ENCODE data around the gene ERP44. TPM values are rescaled to one million over a fixed set of nuclear protein-coding genes. Genes with fewer than 3 reads are reported as not detected.

The ERP44 gene
- total RNA-seq, 6 experiments from 2014 or later = 16.8 to 21.4 (median 18.5) TPM

- Histone ChIP-seq H3K27me3 (no peaks in the 10 kb centered on the region), H3K36me3 (no peaks in the 10 kb centered on the region), H3K4me1 (peaks cover 0 to 4% (median 0%) of the 10 kb centered on the region in 4 donors), H3K27ac (no peak overlapping the region), H3K9me3 (no peaks in the 10 kb centered on the region), H3K4me3 (no peak overlapping the region)
- ATAC-seq (no peak), DNase-seq (no peak)
- WGBS (ENCODE audit: insufficient coverage, low coverage, low lambda C conversion rate, missing lambda C conversion rate) = 100% methylated on average over 5 of the region's 6 CpGs
- intact Hi-C loops (cut with DNase I) = no loop called here
- TF ChIP-seq CTCF (IDR thresholded peaks at IDR 0.05) (no peak), POLR2A (IDR thresholded peaks at IDR 0.05) (no peak)
Measured at GRCh38 chr9:100074989-100075388, 23.8 kb downstream of the ERP44 start.

- H3K9me3 ChIP-seq = no peaks in the 10 kb centered on the region
Measured at GRCh38 chr9:100074093-100074492, 24.7 kb downstream of the ERP44 start.

GRCh38 chr9:100072805-100073204, 26.0 kb downstream of the ERP44 start:
- no peak overlapping the region for H3K4me3 ChIP-seq
- 66% methylated on average over 2 of the region's 2 CpGs for WGBS (ENCODE audit: insufficient coverage, low coverage, low lambda C conversion rate, missing lambda C conversion rate)
- TF ChIP-seq POLR2A (IDR thresholded peaks at IDR 0.05) (no peak), CTCF (IDR thresholded peaks at IDR 0.05) (no peak)
- H3K27me3 ChIP-seq = no peaks in the 10 kb centered on the region
- no peaks in the 10 kb centered on the region for H3K36me3 ChIP-seq
- no peak for ATAC-seq
- intact Hi-C loops (cut with DNase I) = no loop called here
- DNase-seq = no peak
- H3K4me1 ChIP-seq = peaks cover 0 to 4% (median 0%) of the 10 kb centered on the region in 4 donors
- no peaks in the 10 kb centered on the region for H3K9me3 ChIP-seq
- no peak overlapping the region for H3K27ac ChIP-seq

More at GRCh38 chr9:100074093-100074492, 24.7 kb downstream of the ERP44 start:
- H3K36me3 ChIP-seq = no peaks in the 10 kb centered on the region
- WGBS (ENCODE audit: insufficient coverage, low coverage, low lambda C conversion rate, missing lambda C conversion rate) = 76% methylated on average over 6 of the region's 6 CpGs
- no peaks in the 10 kb centered on the region for H3K27me3 ChIP-seq
- DNase-seq = no peak
- intact Hi-C loops (cut with DNase I) = no loop called here
- peaks cover 0 to 4% (median 0%) of the 10 kb centered on the region in 4 donors for H3K4me1 ChIP-seq
- ATAC-seq = no peak
- H3K27ac ChIP-seq = no peak overlapping the region
- TF ChIP-seq POLR2A (IDR thresholded peaks at IDR 0.05) (no peak), CTCF (IDR thresholded peaks at IDR 0.05) (no peak)
- H3K4me3 ChIP-seq = no peak overlapping the region

- 90% methylated on average over 2 of the region's 2 CpGs for WGBS (ENCODE audit: insufficient coverage, low coverage, low lambda C conversion rate, missing lambda C conversion rate)
- no peak overlapping the region for H3K4me3 ChIP-seq
- no peak overlapping the region for H3K27ac ChIP-seq
- no peak for ATAC-seq
- intact Hi-C loops (cut with DNase I) = no loop called here
- no peaks in the 10 kb centered on the region for H3K27me3 ChIP-seq
- no peak for DNase-seq
- H3K36me3 ChIP-seq = no peaks in the 10 kb centered on the region
- TF ChIP-seq CTCF (IDR thresholded peaks at IDR 0.05) (no peak), POLR2A (IDR thresholded peaks at IDR 0.05) (no peak)
- no peaks in the 10 kb centered on the region for H3K9me3 ChIP-seq
- peaks cover 0 to 4% (median 0%) of the 10 kb centered on the region in 4 donors for H3K4me1 ChIP-seq
Measured at GRCh38 chr9:100071271-100071670, 27.5 kb downstream of the ERP44 start.

Data from right lobe of liver (tissue), 6 donors.